GM23338 (cell line): ENCODE measurements around the gene FBXL14.

Experiments used
- EZH2phosphoT487 ChIP-seq: fragments of 200-600 bp; sonication (generic); IDR thresholded peaks from one replicate; pipeline ENCODE4 v1.8.1; 2018; ENCODE audit warnings: antibody characterized with exemption; ENCODE audit not compliant: unreplicated experiment
- POLR2AphosphoS5 ChIP-seq: IDR thresholded peaks from 2 replicates; pipeline ENCODE4 v1.6.1; 2016; ENCODE audit warnings: antibody characterized with exemption, low read depth

- no peak for TF ChIP-seq POLR2AphosphoS5
- peak; percentile 90 for TF ChIP-seq EZH2phosphoT487
These were observed 64.4 kb downstream of the FBXL14 start for GRCh38 chr12:1529862-1530591.
